Raji (cell line): Measurements from ENCODE around the gene TMEM233.

Source experiments
- POLR2A ChIP-seq: IDR thresholded peaks from 2 replicates; pipeline ENCODE4 v1.6.1; 2011; ENCODE audit warnings: low read depth, low read length, control low read depth; ENCODE audit not compliant: insufficient read depth

TMEM233 gene

DNA sequence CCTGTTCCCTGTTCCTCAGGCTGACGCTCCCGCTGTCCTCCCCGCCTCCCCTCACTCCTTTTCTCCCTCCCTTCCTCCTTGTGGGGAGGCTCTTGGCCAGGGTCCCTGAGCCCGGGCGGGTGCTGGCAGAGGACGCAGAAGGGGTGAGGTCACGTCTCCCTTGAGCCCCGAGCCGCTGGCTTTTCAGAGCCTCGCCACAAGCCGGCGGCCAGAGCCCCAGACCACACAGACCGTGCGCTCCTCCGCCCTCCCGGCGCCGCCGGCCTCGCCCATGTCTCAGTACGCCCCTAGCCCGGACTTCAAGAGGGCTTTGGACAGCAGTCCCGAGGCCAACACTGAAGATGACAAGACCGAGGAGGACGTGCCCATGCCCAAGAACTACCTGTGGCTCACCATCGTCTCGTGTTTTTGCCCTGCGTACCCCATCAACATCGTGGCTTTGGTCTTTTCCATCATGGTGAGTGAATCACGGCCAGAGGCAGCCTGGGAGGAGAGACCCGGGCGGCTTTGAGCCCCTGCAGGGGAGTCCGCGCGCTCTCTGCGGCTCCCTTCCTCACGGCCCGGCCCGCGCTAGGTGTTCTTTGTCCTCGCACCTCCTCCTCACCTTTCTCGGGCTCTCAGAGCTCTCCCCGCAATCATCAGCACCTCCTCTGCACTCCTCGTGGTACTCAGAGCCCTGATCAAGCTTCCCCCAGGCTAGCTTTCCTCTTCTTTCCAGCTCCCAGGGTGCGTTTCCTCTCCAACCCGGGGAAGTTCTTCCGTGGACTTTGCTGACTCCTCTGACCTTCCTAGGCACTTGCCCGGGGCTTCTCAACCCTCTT is at the start of gene TMEM233:
TSS of gene TMEM233 (plus strand) at position 197 of the 821 bp plus-strand sequence. CDS start at position 272, 75 bp downstream.
- TF ChIP-seq POLR2A = no peak

- no peak for TF ChIP-seq POLR2A
These were observed 48.6 kb upstream of the TMEM233 start for GRCh38 chr12:119544765-119545625.

- TF ChIP-seq POLR2A = no peak
These were observed 47.2 kb upstream of the TMEM233 start for GRCh38 chr12:119546340-119546739.

DNA sequence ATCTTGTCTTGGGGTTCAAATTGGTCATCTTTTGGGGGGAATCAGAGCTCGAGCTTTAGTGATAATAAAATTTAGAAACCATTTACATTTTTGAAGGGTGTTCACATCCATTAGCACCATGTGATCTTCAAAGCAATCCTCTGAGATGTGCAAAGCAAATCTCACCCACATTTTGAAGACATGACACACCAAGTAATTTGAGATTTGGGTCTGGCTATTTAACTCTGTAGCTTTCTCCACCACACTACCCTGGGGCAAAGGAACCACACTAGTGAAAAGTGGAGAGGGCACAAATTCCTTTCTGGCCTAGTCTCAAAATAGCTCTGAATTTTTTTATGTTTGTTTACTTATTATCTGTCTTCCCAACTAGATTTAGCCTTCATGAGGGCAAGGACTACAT is 46.6 kb upstream of the TMEM233 start:
- no peak for TF ChIP-seq POLR2A

- TF ChIP-seq POLR2A = no peak
These were observed 36.7 kb upstream of the TMEM233 start for GRCh38 chr12:119556854-119557253.

- TF ChIP-seq POLR2A = no peak
These were observed 28.2 kb upstream of the TMEM233 start for GRCh38 chr12:119565404-119565803.

DNA sequence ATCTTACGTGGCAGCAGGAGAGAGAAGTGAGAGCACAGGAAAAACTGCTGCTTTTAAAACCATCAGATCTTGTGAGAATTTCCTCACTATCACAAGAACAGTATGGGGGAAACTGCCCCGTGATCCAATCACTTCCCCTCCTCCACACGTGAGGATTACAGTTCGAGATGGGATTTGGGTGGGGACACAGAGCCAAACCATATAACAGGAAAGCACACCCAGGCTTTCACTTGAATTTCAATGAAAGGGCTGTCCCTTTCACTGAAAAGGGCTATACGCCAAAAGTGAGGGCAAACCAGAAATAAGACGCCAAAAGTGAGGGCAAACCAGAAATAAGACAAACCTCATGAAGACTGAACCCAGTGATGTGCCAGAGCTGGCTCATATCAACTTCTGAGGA is 22.8 kb upstream of the TMEM233 start:
- no peak for TF ChIP-seq POLR2A

DNA sequence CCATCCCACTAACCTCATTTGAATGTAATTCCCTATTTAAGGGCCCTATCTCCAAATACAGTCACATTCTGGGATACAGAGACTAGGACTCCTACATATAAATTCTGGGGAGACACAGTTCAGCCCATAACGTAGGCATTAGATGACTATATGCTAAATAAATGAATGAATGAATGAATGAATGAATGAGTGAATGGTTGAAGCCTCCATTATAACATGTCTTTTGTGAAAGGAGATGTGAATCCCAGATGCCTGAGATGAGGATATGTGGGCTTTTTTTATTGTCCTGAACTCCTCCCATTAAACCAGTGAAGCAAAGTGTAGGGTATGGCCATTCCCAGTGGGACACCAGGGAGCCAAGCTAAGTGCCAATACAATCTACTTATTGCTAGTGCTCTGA is 20.5 kb upstream of the TMEM233 start:
- no peak for TF ChIP-seq POLR2A

GRCh38 chr12:119574255-119574654 is 19.3 kb upstream of the TMEM233 start:
- TF ChIP-seq POLR2A = no peak

DNA sequence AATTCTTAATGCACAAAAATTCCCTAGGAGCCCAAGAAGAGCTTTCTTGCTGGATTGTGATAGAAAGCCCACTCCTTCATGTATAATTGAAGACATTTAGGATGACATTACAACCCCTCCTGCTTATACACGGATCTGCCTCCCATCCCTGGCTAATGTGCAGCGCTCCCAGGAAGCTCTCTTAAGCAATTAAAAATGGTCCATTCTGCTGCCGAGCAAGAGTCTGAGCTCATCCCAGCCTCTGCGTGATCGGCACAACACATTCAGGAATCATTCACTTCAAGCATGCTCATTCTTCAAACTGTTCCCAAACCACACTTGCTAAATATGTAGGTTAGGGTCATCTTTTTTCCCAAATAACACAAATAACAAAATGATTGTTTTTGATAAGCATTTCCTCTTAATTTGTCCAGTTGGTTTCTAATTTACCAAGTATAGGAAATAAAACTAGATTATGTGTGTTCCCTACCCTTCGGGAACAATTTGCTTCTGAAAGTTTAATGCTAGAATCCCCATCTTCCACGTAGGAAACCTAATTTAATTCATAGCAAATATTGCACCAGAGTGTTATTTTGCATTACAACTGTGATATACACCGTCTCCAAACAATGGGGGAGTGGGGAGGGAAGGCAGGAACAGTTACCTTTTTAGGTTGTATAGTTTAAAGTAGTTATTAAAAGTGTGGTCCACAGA is 17.3 kb upstream of the TMEM233 start:
- TF ChIP-seq POLR2A = no peak

- TF ChIP-seq POLR2A = no peak
These were observed 16.7 kb upstream of the TMEM233 start for GRCh38 chr12:119576915-119577314.

DNA sequence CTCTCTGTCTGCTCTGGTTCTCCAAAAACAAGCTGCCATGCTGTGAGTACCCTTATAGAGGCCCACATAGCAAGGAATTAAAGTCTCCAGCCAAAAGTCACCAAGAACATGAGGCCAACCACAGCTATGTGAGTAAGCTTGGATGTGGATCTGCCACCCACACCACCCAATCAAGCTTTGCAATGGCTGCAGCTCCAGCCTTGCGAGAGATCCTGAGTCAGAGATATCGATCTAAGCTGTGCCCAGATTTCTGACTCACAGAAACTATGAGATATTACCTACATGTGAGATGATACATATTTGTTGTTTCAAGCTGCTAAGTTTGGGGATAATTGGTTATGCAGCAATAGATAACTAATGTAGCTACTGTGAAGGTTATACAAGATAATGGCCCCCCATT is 15.5 kb upstream of the TMEM233 start:
- no peak for TF ChIP-seq POLR2A

DNA sequence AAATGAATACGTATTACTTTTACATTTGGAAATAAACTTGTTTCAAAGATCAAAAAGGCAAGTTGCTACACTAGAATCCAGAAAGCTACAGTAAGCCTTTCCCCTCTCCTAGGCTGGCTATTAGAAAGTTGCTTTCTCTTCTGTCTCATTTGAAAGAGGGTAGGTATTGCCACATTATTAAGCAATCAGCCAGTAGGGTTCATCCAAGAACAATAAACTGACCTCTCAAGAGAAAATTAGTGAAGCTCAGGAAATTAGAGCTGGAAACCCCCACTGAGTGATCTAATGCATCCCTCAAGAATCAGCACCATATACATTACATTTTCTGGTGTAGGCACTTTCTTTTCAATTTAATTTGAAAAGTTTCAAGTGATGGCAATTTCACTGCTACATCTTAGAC is 4.5 kb upstream of the TMEM233 start:
- no peak for TF ChIP-seq POLR2A

- TF ChIP-seq POLR2A = no peak
These were observed 3.9 kb upstream of the TMEM233 start for GRCh38 chr12:119589634-119590033.

- no peak for TF ChIP-seq POLR2A
These were observed 1.3 kb upstream of the TMEM233 start for GRCh38 chr12:119592232-119592631.

DNA sequence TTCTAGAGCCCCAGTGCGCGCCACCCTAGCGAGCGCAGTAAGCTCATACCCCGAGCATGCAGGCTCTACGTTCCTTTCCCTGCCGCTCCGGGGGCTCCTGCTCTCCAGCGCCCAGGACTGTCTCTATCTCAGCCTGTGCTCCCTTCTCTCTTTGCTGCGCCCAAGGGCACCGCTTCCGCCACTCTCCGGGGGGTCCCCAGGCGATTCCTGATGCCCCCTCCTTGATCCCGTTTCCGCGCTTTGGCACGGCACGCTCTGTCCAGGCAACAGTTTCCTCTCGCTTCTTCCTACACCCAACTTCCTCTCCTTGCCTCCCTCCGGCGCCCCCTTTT is 791 bp downstream of the TMEM233 start:
- TF ChIP-seq POLR2A = no peak

DNA sequence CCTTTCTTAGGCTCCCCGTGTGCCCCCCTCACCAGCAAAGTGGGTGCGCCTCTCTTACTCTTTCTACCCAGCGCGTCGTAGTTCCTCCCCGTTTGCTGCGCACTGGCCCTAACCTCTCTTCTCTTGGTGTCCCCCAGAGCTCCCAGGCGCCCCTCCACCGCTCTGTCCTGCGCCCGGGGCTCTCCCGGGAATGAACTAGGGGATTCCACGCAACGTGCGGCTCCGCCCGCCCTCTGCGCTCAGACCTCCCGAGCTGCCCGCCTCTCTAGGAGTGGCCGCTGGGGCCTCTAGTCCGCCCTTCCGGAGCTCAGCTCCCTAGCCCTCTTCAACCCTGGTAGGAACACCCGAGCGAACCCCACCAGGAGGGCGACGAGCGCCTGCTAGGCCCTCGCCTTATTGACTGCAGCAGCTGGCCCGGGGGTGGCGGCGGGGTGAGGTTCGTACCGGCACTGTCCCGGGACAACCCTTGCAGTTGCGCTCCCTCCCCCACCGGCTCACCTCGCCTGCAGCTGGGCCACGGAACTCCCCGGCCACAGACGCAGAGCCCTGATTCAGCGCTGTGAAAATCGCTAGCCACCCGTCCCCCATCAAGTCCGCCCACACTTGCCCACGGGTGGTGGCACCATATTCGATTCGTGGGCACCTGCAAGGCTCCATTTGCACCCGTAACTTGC is 1.3 kb downstream of the TMEM233 start:
- TF ChIP-seq POLR2A = no peak
